Endothelial cell of umbilical vein (primary cell): Measurements from ENCODE around the gene GAL3ST1.

ENCODE experiments used
- POLR2A ChIP-seq: IDR thresholded peaks from 2 replicates; pipeline ENCODE4 v1.6.1; 2012; ENCODE audit warnings: low read depth, mild to moderate bottlenecking, control low read depth, low read length
- POLR2AphosphoS5 ChIP-seq: IDR thresholded peaks from 2 replicates; pipeline ENCODE4 v1.6.1; 2012; ENCODE audit warnings: low read depth, mild to moderate bottlenecking, control low read depth, low read length, moderate library complexity; ENCODE audit not compliant: insufficient read depth

GRCh38 chr22:30574095-30574981 lies at the start of gene GAL3ST1:
- TF ChIP-seq POLR2A (no peak), POLR2AphosphoS5 (no peak)
